ENCODE results near the gene FRRS1. TPM values are rescaled to one million over a fixed set of nuclear protein-coding genes. Genes with fewer than 3 reads are reported as not detected.

The FRRS1 gene
- total RNA-seq, 2 experiments from 2014 or later: 0.33 to 1.1 TPM

DNA sequence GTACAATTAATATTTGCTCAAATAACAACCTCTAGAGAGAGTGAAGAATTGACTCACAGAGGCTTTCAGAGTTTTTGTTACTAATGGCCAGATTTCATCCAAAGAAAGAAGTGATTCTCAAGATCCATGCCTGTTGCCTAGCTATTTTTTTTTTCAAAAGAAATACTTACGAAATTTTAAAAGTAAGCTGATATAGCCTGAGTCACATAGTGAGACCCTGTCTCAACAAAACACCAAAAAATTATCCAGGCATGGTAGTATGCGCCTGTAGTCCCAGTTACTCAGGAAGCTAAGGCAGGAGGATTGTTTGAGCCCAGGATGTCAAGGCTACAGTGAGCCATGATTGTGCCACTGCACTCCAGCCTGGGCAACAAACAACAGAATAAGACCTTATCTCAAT, 105.9 kb downstream of the FRRS1 start:
- DNase-seq (no peak), ATAC-seq (ENCODE audit: poor library complexity) (no peak)
- Histone ChIP-seq H3K27me3 (ENCODE audit: control insufficient read depth in 1 of 2, insufficient read depth in 2 of 2, low read length in 2 of 2) (no peaks in the 10 kb centered on the region), H3K27ac (ENCODE audit: low read depth in 1 of 2, low read length in 2 of 2) (no peak overlapping the region), H3K36me3 (ENCODE audit: insufficient read depth, low read length) (no peaks in the 10 kb centered on the region), H3K4me1 (ENCODE audit: insufficient read depth, low read length) (no peaks in the 10 kb centered on the region), H3K9me3 (ENCODE audit: control insufficient read depth in 1 of 2, insufficient read depth in 1 of 2, low read length in 2 of 2) (no peaks in the 10 kb centered on the region), H3K4me3 (ENCODE audit: low read length) (no peak overlapping the region)
- H3K9me3 Mint-ChIP-seq: no peaks in the 10 kb centered on the region
- H3K27ac Mint-ChIP-seq: no peak overlapping the region
- H3K4me1 Mint-ChIP-seq (ENCODE audit: low read depth): no peaks in the 10 kb centered on the region
- ChIA-PET CTCF (no interaction called here), POLR2A (no interaction called here)
- TF ChIP-seq, protein P1, sequence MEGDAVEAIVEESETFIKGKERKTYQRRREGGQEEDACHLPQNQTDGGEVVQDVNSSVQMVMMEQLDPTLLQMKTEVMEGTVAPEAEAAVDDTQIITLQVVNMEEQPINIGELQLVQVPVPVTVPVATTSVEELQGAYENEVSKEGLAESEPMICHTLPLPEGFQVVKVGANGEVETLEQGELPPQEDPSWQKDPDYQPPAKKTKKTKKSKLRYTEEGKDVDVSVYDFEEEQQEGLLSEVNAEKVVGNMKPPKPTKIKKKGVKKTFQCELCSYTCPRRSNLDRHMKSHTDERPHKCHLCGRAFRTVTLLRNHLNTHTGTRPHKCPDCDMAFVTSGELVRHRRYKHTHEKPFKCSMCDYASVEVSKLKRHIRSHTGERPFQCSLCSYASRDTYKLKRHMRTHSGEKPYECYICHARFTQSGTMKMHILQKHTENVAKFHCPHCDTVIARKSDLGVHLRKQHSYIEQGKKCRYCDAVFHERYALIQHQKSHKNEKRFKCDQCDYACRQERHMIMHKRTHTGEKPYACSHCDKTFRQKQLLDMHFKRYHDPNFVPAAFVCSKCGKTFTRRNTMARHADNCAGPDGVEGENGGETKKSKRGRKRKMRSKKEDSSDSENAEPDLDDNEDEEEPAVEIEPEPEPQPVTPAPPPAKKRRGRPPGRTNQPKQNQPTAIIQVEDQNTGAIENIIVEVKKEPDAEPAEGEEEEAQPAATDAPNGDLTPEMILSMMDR (IDR thresholded peaks at IDR 0.05): no peak
- H3K27me3 Mint-ChIP-seq: peaks cover 9% of the 10 kb centered on the region
- no peak overlapping the region for H3K4me3 Mint-ChIP-seq
- intact Hi-C loops (cut with DNase I, micrococcal nuclease): no loop called here
- H3K36me3 Mint-ChIP-seq (ENCODE audit: low read depth): no peaks in the 10 kb centered on the region

DNA sequence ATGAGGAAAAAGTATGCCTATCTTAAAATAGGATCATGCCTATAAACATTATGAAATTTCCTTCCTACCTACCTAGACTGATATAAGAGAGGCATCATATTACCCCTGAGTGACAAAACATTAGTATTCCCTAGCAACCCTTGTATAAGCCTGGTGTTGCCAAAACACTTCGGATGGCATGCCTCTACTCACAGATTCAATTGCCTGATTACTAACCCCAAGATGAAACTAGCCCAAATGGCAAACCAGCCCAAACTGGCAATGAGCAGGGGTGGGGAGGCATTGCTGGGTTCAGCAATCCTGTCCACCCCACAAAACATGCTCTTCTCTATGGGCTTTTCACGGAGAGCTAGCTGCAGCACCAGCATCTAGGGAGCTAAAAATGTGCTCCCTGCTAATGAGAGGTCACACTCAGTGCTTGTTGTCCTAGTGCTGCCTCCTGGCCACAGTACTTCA, 106.7 kb downstream of the FRRS1 start:
- intact Hi-C loops (cut with DNase I, micrococcal nuclease): no loop called here
- H3K27me3 ChIP-seq (ENCODE audit: control insufficient read depth in 1 of 2, insufficient read depth in 2 of 2, low read length in 2 of 2): no peaks in the 10 kb centered on the region
- CTCF ChIA-PET: no interaction called here
- H3K27ac ChIP-seq (ENCODE audit: low read depth in 1 of 2, low read length in 2 of 2): no peak overlapping the region
- no peaks in the 10 kb centered on the region for H3K9me3 ChIP-seq (ENCODE audit: control insufficient read depth in 1 of 2, insufficient read depth in 1 of 2, low read length in 2 of 2)
- TF ChIP-seq, protein P1 (IDR thresholded peaks at IDR 0.05): no peak
- no peaks in the 10 kb centered on the region for H3K36me3 ChIP-seq (ENCODE audit: insufficient read depth, low read length)
- POLR2A ChIA-PET: no interaction called here
- no peaks in the 10 kb centered on the region for H3K4me1 Mint-ChIP-seq (ENCODE audit: low read depth)
- H3K27me3 Mint-ChIP-seq: peaks cover 8% of the 10 kb centered on the region
- H3K4me3 ChIP-seq (ENCODE audit: low read length): no peak overlapping the region
- H3K9me3 Mint-ChIP-seq: no peaks in the 10 kb centered on the region
- no peaks in the 10 kb centered on the region for H3K36me3 Mint-ChIP-seq (ENCODE audit: low read depth)
- H3K4me1 ChIP-seq (ENCODE audit: insufficient read depth, low read length): no peaks in the 10 kb centered on the region
- H3K4me3 Mint-ChIP-seq: no peak overlapping the region
- ATAC-seq (ENCODE audit: poor library complexity) (no peak), DNase-seq (no peak)
- no peak overlapping the region for H3K27ac Mint-ChIP-seq

Other genes starting within 250 kb of the FRRS1 start
- gene PALMD, start 120.5 kb downstream of the FRRS1 start, total RNA-seq: not detected
- 1 to 10 TPM; 8.6 to 9.6 TPM for gene AGL, start 83.7 kb upstream of the FRRS1 start, total RNA-seq
- 10 to 100 TPM; 20.2 to 24.6 TPM for gene SLC35A3, start 203.4 kb upstream of the FRRS1 start, total RNA-seq